GM23338 (cell line): ENCODE measurements around the gene STK36. TPM values are rescaled to one million over a fixed set of nuclear protein-coding genes. Genes with fewer than 3 reads are reported as not detected.

Experiments
- ATAC-seq: fragments of 200-7000 bp; cut with Tn5 transposase; 3 replicates; pipeline ENCODE4 v1.9.1; 2020
- DNase-seq: peaks from one replicate; pipeline ENCODE4 v3.0.0-alpha.2; 2015; ENCODE audit warnings: low spot score
- H2AFZ ChIP-seq: fragments of 200-600 bp; sonication (generic); 2 replicates; pipeline ENCODE4 v1.8.0; 2016; ENCODE audit warnings: antibody characterized with exemption, mild to moderate bottlenecking, moderate library complexity
- H3F3A ChIP-seq: fragments of 200-600 bp; sonication (generic); replicated peaks from 2 replicates; pipeline ENCODE4 v1.8.0; 2017; ENCODE audit warnings: antibody characterized with exemption, mixed run types, low read depth
- H3K27ac ChIP-seq: fragments of 200-600 bp; sonication (generic); 2 replicates; pipeline ENCODE4 v1.6.1; 2016; ENCODE audit warnings: low read depth
- H3K27me3 ChIP-seq: fragments of 200-600 bp; sonication (generic); 2 replicates; pipeline ENCODE4 v1.8.0; 2016; ENCODE audit warnings: mild to moderate bottlenecking, mixed run types, moderate library complexity; ENCODE audit not compliant: insufficient read depth
- H3K36me3 ChIP-seq: fragments of 200-600 bp; sonication (generic); 2 replicates; pipeline ENCODE4 v1.8.0; 2016; ENCODE audit warnings: mild to moderate bottlenecking; ENCODE audit not compliant: insufficient read depth
- H3K4me1 ChIP-seq: fragments of 200-600 bp; sonication (generic); 2 replicates; pipeline ENCODE4 v1.8.0; 2016; ENCODE audit warnings: mild to moderate bottlenecking, moderate library complexity; ENCODE audit not compliant: insufficient read depth
- H3K4me2 ChIP-seq: fragments of 200-600 bp; sonication (generic); 2 replicates; pipeline ENCODE4 v1.7.1; 2017; ENCODE audit warnings: mixed run types
- H3K4me3 ChIP-seq: fragments of 200-600 bp; sonication (generic); 2 replicates; pipeline ENCODE4 v1.6.1; 2016; ENCODE audit warnings: mixed run types
- H3K79me2 ChIP-seq: fragments of 200-600 bp; sonication (generic); replicated peaks from 2 replicates; pipeline ENCODE4 v1.8.0; 2017; ENCODE audit warnings: mild to moderate bottlenecking; ENCODE audit not compliant: insufficient read depth
- H3K9me2 ChIP-seq: fragments of 200-600 bp; sonication (generic); 2 replicates; pipeline ENCODE4 v1.8.0; 2017; ENCODE audit not compliant: insufficient read depth
- H4K20me1 ChIP-seq: fragments of 200-600 bp; sonication (generic); replicated peaks from 2 replicates; pipeline ENCODE4 v1.8.0; 2017; ENCODE audit warnings: mild to moderate bottlenecking; ENCODE audit not compliant: insufficient read depth
- H3K27ac Mint-ChIP-seq: 2 replicates; pipeline ENCODE4 v1.8.0; 2020; ENCODE audit warnings: inconsistent platforms, mild to moderate bottlenecking, moderate library complexity, mixed read lengths
- H3K27me3 Mint-ChIP-seq: 3 replicates; pipeline ENCODE4 v1.8.0; 2022; ENCODE audit warnings: low read depth, mild to moderate bottlenecking, moderate library complexity, mixed read lengths, inconsistent platforms; ENCODE audit not compliant: insufficient read depth, poor library complexity
- H3K36me3 Mint-ChIP-seq: 3 replicates; pipeline ENCODE4 v1.8.0; 2021; ENCODE audit warnings: low read depth, mild to moderate bottlenecking, inconsistent platforms, moderate library complexity, mixed read lengths
- H3K4me1 Mint-ChIP-seq: 3 replicates; pipeline ENCODE4 v1.8.0; 2020; ENCODE audit warnings: mild to moderate bottlenecking, inconsistent platforms, mixed read lengths
- H3K4me3 Mint-ChIP-seq: 3 replicates; pipeline ENCODE4 v1.8.0; 2021; ENCODE audit warnings: moderate library complexity, mild to moderate bottlenecking, inconsistent platforms, mixed read lengths
- H3K9me3 Mint-ChIP-seq: 3 replicates; pipeline ENCODE4 v1.8.0; 2020; ENCODE audit warnings: moderate library complexity, mild to moderate bottlenecking, inconsistent platforms, mixed read lengths
- CREB1 ChIP-seq: fragments of 250-450 bp; sonication (Bioruptor Pico); IDR thresholded peaks from 2 replicates; pipeline ENCODE4 v1.5.0; 2020; ENCODE audit warnings: low read depth, mild to moderate bottlenecking, moderate library complexity
- EZH2 ChIP-seq: fragments of 200-600 bp; sonication (generic); IDR thresholded peaks from one replicate; pipeline ENCODE4 v1.8.0; 2017; ENCODE audit warnings: antibody characterized with exemption, mild to moderate bottlenecking, low read depth; ENCODE audit not compliant: unreplicated experiment
- JUNB ChIP-seq: IDR thresholded peaks from one replicate; pipeline ENCODE4 v1.6.1; 2016; ENCODE audit warnings: antibody characterized with exemption; ENCODE audit not compliant: unreplicated experiment
- NANOG ChIP-seq: IDR thresholded peaks from 2 replicates; pipeline ENCODE4 v1.6.1; 2016; ENCODE audit warnings: antibody characterized with exemption, borderline replicate concordance
- POLR2AphosphoS5 ChIP-seq: IDR thresholded peaks from 2 replicates; pipeline ENCODE4 v1.6.1; 2016; ENCODE audit warnings: antibody characterized with exemption, low read depth
- STAT1 ChIP-seq: IDR thresholded peaks from one replicate; pipeline ENCODE4 v1.6.1; 2016; ENCODE audit warnings: antibody characterized with exemption; ENCODE audit not compliant: unreplicated experiment
- ZNF114 ChIP-seq: fragments of 250-450 bp; sonication (Bioruptor Pico); IDR thresholded peaks from 2 replicates; pipeline ENCODE4 v1.5.0; 2020; ENCODE audit warnings: mild to moderate bottlenecking, moderate library complexity
- ZNF331 ChIP-seq: fragments of 250-450 bp; sonication (Bioruptor Pico); IDR thresholded peaks from 2 replicates; pipeline ENCODE4 v1.5.0; 2020; ENCODE audit warnings: low read depth, mild to moderate bottlenecking, moderate library complexity
- polyA plus RNA-seq: library from polyadenylated mRNA; unstranded; fragments of >200 nt; fragmentation: Nextera tagmentation; extraction: Ambion mirVana; gene quantifications from 2 replicates; pipeline ENCODE4 v1.2.1, GENCODE V29; 2016
- total RNA-seq: library from RNA; depleted of rRNA; stranded (reverse); fragments of >200 nt; shearing (Covaris generic); gene quantifications from 2 replicates; pipeline ENCODE4 v1.2.3, GENCODE V29; 2014
- TF ChIP-seq, protein P1 (sequence below), 2 experiments: fragments of 200-600 bp in 1 of 2; sonication (generic) in 1 of 2; conservative IDR thresholded peaks; 2 replicates each; pipeline versions ENCODE4 v1.5.1 to v1.6.1; 2016 to 2017; ENCODE audit warnings: antibody characterized with exemption in 2 of 2, low read depth in 2 of 2, mild to moderate bottlenecking in 2 of 2, moderate library complexity in 1 of 2
- TF ChIP-seq, protein P2 (sequence below): IDR thresholded peaks from one replicate; pipeline ENCODE4 v1.6.1; 2018; ENCODE audit warnings: antibody characterized with exemption; ENCODE audit not compliant: unreplicated experiment
- TF ChIP-seq, protein P3 (sequence below): fragments of 250-450 bp; sonication (Bioruptor Pico); IDR thresholded peaks from 2 replicates; pipeline ENCODE4 v1.5.0; 2020; ENCODE audit warnings: mild to moderate bottlenecking, moderate library complexity
- TF ChIP-seq, protein P4 (sequence below): IDR thresholded peaks from 2 replicates; pipeline ENCODE4 v1.6.1; 2016; ENCODE audit warnings: antibody characterized with exemption

Gene STK36
- total and polyA plus RNA-seq, 2 experiments from 2014 or later = 21.2 to 26.3 TPM

DNA sequence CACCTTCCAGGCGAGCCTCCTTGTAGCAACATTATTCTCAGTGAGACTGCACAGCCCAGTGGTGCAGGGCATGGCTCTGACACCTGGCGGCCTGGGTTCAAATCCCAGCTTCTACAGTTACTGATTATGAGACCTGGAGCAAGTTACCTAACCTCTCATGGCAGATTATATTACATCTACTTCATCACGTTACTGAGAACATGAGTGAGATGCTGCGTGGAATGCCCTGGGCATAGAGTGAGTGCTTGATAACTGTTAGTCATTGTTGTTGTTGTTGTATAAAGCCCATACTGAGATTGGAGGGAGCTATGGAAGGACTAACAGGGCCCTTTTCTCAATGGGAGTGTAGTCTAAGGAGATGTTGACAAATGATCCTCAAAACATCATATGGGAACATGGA, 45.5 kb upstream of the STK36 start:
- Mint-ChIP-seq H3K36me3 (no peaks in the 10 kb centered on the region), H3K27ac (no peak overlapping the region), H3K4me1 (peaks cover 2% of the 10 kb centered on the region; the same call in 1 of the 3 replicates), H3K4me3 (no peak overlapping the region), H3K9me3 (no peaks in the 10 kb centered on the region), H3K27me3 (peaks cover 6% of the 10 kb centered on the region)
- TF ChIP-seq, protein P1, sequence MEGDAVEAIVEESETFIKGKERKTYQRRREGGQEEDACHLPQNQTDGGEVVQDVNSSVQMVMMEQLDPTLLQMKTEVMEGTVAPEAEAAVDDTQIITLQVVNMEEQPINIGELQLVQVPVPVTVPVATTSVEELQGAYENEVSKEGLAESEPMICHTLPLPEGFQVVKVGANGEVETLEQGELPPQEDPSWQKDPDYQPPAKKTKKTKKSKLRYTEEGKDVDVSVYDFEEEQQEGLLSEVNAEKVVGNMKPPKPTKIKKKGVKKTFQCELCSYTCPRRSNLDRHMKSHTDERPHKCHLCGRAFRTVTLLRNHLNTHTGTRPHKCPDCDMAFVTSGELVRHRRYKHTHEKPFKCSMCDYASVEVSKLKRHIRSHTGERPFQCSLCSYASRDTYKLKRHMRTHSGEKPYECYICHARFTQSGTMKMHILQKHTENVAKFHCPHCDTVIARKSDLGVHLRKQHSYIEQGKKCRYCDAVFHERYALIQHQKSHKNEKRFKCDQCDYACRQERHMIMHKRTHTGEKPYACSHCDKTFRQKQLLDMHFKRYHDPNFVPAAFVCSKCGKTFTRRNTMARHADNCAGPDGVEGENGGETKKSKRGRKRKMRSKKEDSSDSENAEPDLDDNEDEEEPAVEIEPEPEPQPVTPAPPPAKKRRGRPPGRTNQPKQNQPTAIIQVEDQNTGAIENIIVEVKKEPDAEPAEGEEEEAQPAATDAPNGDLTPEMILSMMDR (conservative IDR thresholded peaks at IDR 0.05; ENCODE audit: low read depth in 2 of 2) = no peak
- TF ChIP-seq JUNB = no peak
- TF ChIP-seq, protein P2, sequence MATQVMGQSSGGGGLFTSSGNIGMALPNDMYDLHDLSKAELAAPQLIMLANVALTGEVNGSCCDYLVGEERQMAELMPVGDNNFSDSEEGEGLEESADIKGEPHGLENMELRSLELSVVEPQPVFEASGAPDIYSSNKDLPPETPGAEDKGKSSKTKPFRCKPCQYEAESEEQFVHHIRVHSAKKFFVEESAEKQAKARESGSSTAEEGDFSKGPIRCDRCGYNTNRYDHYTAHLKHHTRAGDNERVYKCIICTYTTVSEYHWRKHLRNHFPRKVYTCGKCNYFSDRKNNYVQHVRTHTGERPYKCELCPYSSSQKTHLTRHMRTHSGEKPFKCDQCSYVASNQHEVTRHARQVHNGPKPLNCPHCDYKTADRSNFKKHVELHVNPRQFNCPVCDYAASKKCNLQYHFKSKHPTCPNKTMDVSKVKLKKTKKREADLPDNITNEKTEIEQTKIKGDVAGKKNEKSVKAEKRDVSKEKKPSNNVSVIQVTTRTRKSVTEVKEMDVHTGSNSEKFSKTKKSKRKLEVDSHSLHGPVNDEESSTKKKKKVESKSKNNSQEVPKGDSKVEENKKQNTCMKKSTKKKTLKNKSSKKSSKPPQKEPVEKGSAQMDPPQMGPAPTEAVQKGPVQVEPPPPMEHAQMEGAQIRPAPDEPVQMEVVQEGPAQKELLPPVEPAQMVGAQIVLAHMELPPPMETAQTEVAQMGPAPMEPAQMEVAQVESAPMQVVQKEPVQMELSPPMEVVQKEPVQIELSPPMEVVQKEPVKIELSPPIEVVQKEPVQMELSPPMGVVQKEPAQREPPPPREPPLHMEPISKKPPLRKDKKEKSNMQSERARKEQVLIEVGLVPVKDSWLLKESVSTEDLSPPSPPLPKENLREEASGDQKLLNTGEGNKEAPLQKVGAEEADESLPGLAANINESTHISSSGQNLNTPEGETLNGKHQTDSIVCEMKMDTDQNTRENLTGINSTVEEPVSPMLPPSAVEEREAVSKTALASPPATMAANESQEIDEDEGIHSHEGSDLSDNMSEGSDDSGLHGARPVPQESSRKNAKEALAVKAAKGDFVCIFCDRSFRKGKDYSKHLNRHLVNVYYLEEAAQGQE = no peak
- TF ChIP-seq EZH2 = no peak
- no peak for TF ChIP-seq STAT1
- no peak for TF ChIP-seq ZNF331 (CRISPR knock-in tag)
- no peak for TF ChIP-seq NANOG
- TF ChIP-seq ZNF114 (CRISPR knock-in tag) = no peak
- no peak for TF ChIP-seq CREB1
- TF ChIP-seq POLR2AphosphoS5 = no peak
- TF ChIP-seq, protein P3, sequence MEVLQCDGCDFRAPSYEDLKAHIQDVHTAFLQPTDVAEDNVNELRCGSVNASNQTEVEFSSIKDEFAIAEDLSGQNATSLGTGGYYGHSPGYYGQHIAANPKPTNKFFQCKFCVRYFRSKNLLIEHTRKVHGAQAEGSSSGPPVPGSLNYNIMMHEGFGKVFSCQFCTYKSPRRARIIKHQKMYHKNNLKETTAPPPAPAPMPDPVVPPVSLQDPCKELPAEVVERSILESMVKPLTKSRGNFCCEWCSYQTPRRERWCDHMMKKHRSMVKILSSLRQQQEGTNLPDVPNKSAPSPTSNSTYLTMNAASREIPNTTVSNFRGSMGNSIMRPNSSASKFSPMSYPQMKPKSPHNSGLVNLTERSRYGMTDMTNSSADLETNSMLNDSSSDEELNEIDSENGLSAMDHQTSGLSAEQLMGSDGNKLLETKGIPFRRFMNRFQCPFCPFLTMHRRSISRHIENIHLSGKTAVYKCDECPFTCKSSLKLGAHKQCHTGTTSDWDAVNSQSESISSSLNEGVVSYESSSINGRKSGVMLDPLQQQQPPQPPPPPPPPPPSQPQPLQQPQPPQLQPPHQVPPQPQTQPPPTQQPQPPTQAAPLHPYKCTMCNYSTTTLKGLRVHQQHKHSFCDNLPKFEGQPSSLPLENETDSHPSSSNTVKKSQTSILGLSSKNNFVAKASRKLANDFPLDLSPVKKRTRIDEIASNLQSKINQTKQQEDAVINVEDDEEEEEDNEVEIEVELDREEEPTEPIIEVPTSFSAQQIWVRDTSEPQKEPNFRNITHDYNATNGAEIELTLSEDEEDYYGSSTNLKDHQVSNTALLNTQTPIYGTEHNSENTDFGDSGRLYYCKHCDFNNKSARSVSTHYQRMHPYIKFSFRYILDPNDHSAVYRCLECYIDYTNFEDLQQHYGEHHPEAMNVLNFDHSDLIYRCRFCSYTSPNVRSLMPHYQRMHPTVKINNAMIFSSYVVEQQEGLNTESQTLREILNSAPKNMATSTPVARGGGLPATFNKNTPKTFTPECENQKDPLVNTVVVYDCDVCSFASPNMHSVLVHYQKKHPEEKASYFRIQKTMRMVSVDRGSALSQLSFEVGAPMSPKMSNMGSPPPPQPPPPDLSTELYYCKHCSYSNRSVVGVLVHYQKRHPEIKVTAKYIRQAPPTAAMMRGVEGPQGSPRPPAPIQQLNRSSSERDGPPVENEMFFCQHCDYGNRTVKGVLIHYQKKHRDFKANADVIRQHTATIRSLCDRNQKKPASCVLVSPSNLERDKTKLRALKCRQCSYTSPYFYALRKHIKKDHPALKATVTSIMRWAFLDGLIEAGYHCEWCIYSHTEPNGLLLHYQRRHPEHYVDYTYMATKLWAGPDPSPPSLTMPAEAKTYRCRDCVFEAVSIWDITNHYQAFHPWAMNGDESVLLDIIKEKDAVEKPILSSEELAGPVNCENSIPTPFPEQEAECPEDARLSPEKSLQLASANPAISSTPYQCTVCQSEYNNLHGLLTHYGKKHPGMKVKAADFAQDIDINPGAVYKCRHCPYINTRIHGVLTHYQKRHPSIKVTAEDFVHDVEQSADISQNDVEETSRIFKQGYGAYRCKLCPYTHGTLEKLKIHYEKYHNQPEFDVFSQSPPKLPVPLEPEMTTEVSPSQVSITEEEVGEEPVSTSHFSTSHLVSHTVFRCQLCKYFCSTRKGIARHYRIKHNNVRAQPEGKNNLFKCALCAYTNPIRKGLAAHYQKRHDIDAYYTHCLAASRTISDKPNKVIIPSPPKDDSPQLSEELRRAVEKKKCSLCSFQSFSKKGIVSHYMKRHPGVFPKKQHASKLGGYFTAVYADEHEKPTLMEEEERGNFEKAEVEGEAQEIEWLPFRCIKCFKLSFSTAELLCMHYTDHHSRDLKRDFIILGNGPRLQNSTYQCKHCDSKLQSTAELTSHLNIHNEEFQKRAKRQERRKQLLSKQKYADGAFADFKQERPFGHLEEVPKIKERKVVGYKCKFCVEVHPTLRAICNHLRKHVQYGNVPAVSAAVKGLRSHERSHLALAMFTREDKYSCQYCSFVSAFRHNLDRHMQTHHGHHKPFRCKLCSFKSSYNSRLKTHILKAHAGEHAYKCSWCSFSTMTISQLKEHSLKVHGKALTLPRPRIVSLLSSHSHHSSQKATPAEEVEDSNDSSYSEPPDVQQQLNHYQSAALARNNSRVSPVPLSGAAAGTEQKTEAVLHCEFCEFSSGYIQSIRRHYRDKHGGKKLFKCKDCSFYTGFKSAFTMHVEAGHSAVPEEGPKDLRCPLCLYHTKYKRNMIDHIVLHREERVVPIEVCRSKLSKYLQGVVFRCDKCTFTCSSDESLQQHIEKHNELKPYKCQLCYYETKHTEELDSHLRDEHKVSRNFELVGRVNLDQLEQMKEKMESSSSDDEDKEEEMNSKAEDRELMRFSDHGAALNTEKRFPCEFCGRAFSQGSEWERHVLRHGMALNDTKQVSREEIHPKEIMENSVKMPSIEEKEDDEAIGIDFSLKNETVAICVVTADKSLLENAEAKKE (CRISPR knock-in tag) = no peak
- TF ChIP-seq, protein P4, sequence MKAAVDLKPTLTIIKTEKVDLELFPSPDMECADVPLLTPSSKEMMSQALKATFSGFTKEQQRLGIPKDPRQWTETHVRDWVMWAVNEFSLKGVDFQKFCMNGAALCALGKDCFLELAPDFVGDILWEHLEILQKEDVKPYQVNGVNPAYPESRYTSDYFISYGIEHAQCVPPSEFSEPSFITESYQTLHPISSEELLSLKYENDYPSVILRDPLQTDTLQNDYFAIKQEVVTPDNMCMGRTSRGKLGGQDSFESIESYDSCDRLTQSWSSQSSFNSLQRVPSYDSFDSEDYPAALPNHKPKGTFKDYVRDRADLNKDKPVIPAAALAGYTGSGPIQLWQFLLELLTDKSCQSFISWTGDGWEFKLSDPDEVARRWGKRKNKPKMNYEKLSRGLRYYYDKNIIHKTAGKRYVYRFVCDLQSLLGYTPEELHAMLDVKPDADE = no peak
- Histone ChIP-seq H3K4me2 (no peak overlapping the region), H3K36me3 (no peaks in the 10 kb centered on the region), H3K27me3 (no peaks in the 10 kb centered on the region), H3K4me3 (no peak overlapping the region), H3K4me1 (no peaks in the 10 kb centered on the region), H2AFZ (peak overlapping the region; percentile 52; the same call in 1 of the 2 replicates), H4K20me1 (no peaks in the 10 kb centered on the region), H3F3A (no peaks in the 10 kb centered on the region), H3K9me2 (no peaks in the 10 kb centered on the region), H3K27ac (no peak overlapping the region), H3K79me2 (no peaks in the 10 kb centered on the region)
- ATAC-seq (no peak), DNase-seq (no peak)
